ENCODE measurements around the gene KIAA0825. TPM values are rescaled to one million over a fixed set of nuclear protein-coding genes. Genes with fewer than 3 reads are reported as not detected.
"Not testable (repeated sequence)": the region's sequence is repeated elsewhere in the genome, so short reads cannot be mapped to it uniquely, and the experiment has no call there.

The KIAA0825 gene
- total RNA-seq, 1 experiment from 2014 or later: 1.3 TPM

- DNase-seq (ENCODE audit: low spot score): no peak
- no peak for ATAC-seq
- Mint-ChIP-seq H3K4me1 (peaks cover 18% of the 10 kb centered on the region), H3K27me3 (ENCODE audit: low read depth) (no peaks in the 10 kb centered on the region), H3K9me3 (peaks cover 16% of the 10 kb centered on the region), H3K36me3 (peaks cover 19% of the 10 kb centered on the region), H3K4me3 (no peak overlapping the region), H3K27ac (no peak overlapping the region)
- ChIA-PET POLR2A (no interaction called here), CTCF (no interaction called here)
- TF ChIP-seq SMAD4 (CRISPR knock-in tag; IDR thresholded peaks at IDR 0.05) (no peak), SMAD3 (CRISPR knock-in tag; IDR thresholded peaks at IDR 0.05; ENCODE audit: borderline replicate concordance) (no peak), E2F5 (CRISPR knock-in tag; IDR thresholded peaks at IDR 0.05) (no peak), FOXP4 (CRISPR knock-in tag; IDR thresholded peaks at IDR 0.05) (no peak), FOXP1 (CRISPR knock-in tag; IDR thresholded peaks at IDR 0.05; ENCODE audit: borderline replicate concordance) (no peak), KAT7 (CRISPR knock-in tag; IDR thresholded peaks at IDR 0.05; ENCODE audit: borderline replicate concordance) (no peak), AFF4 (CRISPR knock-in tag; IDR thresholded peaks at IDR 0.05; ENCODE audit: borderline replicate concordance) (no peak), JUN (CRISPR knock-in tag; IDR thresholded peaks at IDR 0.05) (no peak), SOX15 (CRISPR knock-in tag; IDR thresholded peaks at IDR 0.05) (no peak), MXD4 (CRISPR knock-in tag; IDR thresholded peaks at IDR 0.05; ENCODE audit: borderline replicate concordance) (no peak), GABPB1 (CRISPR knock-in tag; IDR thresholded peaks at IDR 0.05) (no peak), ZNF396 (CRISPR knock-in tag; IDR thresholded peaks at IDR 0.05; ENCODE audit: borderline replicate concordance) (no peak), NR2C2 (CRISPR knock-in tag; IDR thresholded peaks at IDR 0.05) (no peak), ZNF532 (CRISPR knock-in tag; IDR thresholded peaks at IDR 0.05; ENCODE audit: borderline replicate concordance) (no peak), ZNF512 (CRISPR knock-in tag; IDR thresholded peaks at IDR 0.05; ENCODE audit: borderline replicate concordance) (no peak), HMGXB4 (CRISPR knock-in tag; IDR thresholded peaks at IDR 0.05) (no peak), RELA (CRISPR knock-in tag; IDR thresholded peaks at IDR 0.05; ENCODE audit: borderline replicate concordance) (no peak)
Observed at GRCh38 chr5:94173100-94173499, 445.3 kb downstream of the KIAA0825 start.

- ATAC-seq; DNase-seq (ENCODE audit: low spot score); H3K27ac Mint-ChIP-seq; H3K27me3 Mint-ChIP-seq (ENCODE audit: low read depth); POLR2A ChIA-PET; H3K4me1 Mint-ChIP-seq; H3K4me3 Mint-ChIP-seq: not testable (repeated sequence)
- H3K9me3 Mint-ChIP-seq: peaks cover 16% of the 10 kb centered on the region
- CTCF ChIA-PET: interaction anchor here (1.6 kb wide), 1 partner anchor 11 kb away, joined by 3 read pairs; no protein-coding TSS in a partner anchor
- peaks cover 19% of the 10 kb centered on the region for H3K36me3 Mint-ChIP-seq
Observed at GRCh38 chr5:94171070-94171469, 447.3 kb downstream of the KIAA0825 start.

GRCh38 chr5:94170158-94170557, 448.2 kb downstream of the KIAA0825 start:
- POLR2A ChIA-PET; ATAC-seq; H3K4me1 Mint-ChIP-seq; CTCF ChIA-PET; DNase-seq (ENCODE audit: low spot score); H3K27ac Mint-ChIP-seq; H3K4me3 Mint-ChIP-seq; H3K27me3 Mint-ChIP-seq (ENCODE audit: low read depth): not testable (repeated sequence)
- H3K36me3 Mint-ChIP-seq: peaks cover 19% of the 10 kb centered on the region
- H3K9me3 Mint-ChIP-seq: peaks cover 16% of the 10 kb centered on the region
